NCI-H2227 (cell line): ENCODE data around the gene PXK.
"Not testable (repeated sequence)": the region's sequence is repeated elsewhere in the genome, so short reads cannot be mapped to it uniquely, and the experiment has no call there.

Experiments used
- DNase-seq: peaks from one replicate; lab custom pipeline; 2025; ENCODE audit not compliant: unreplicated experiment; lab: John Stamatoyannopoulos, UW

The PXK gene

DNA sequence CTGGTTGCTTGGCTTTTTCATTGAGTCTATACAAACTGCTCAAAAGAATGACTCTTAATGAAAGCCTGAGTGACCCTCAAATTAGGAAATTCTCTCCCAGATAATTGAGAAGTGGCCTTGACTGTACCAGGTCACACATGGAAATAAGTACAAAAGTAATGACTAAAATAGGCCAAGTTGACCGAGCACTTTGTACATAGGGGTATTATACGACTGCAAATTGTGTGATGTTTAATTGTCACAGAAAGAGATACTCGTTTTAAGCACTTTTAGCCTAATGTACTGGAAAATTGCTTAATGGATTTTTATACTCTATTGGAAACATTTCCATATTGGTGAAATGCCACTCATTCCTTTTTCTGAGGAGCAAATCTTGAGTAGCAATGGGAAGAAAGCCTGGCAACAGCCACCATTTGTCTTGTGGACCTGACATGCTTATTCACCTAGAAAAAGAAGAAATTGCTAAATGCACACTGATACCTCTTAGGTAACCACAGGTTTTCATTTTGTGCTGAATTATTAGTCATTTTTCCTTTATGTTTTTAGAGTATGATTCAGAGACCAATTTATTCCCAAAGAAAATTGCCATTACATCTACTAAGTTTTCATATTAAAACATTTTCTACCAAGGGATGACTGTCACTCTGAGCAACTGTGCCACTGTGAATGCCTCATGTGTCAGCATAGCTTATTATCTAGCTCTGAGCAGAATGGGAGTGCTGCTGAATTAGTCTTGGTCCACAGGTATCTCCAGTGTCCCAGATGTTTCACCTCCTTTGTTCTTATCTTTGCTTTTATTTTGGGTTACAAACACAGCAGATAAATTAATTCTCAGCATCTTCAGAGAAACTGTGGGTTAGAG lies 8.9 kb upstream of the PXK start:
- DNase-seq = no peak

DNA sequence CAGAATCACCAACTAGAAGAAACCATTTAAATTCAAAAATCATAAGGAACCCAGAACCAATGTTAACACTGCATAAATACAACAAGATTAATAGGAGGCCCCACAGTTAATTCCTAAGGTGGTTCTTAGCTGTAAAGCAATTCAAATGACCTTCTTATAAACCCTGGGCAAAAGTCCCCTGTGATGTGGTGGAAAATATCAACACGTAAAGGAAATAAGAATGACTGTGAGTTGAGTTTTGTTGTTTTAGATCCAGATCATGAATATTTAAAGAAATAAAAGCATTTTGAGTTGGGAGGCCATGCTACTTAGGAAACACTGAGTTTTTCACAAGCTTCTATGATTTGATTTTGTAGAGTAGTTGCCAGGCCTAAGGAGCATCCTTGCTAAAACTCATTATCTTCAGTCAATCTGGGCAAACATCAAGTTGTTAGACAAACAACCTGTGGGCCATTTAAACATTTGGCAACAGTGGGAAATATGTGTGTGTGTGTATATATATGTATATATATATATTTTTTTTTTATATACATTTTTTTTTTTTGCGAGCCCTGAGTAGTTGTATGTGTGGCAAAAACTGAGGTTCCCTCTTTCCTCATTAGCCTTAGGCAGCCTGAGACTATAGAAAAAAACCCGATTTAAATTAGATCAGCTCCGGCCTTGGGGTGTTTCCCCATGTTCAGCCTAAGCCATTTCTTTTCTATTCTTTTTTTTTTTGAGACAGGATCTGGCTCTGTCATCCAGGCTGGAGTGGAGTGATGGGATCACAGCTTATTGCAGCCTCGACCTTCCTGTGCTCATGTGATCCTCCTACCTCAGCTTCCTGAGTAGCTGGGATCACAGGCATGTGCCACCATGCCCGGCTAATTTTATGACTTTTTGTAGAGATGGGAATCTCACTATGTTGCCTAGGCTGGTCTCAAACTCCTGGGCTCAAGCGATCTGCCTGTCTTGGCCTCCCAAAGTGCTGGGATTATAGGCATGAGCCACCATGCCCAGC lies 8.0 kb upstream of the PXK start:
- no peak for DNase-seq

DNA sequence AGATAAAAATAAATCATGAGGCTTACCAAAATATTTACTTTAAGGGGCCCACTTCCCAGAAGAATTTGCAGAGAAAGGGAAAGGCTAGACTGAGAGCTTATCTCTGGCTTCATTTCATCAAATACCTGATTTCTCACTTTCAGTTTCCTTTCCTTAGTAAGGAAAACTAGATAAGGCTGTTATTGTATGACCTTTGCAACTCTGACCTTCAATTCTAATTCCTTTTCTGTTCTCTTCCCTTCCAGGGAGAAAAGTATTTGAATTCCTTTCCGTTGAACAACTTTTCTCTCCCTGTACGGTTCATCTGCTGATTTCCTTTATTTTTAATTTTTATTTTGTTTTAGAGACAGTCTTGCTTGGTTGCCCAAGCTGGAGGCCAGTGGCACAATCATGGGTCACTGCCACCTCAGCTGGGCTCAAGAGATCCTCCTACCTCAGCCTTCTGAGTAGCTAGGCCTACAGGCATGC lies 7.1 kb upstream of the PXK start:
- DNase-seq = no peak

DNA sequence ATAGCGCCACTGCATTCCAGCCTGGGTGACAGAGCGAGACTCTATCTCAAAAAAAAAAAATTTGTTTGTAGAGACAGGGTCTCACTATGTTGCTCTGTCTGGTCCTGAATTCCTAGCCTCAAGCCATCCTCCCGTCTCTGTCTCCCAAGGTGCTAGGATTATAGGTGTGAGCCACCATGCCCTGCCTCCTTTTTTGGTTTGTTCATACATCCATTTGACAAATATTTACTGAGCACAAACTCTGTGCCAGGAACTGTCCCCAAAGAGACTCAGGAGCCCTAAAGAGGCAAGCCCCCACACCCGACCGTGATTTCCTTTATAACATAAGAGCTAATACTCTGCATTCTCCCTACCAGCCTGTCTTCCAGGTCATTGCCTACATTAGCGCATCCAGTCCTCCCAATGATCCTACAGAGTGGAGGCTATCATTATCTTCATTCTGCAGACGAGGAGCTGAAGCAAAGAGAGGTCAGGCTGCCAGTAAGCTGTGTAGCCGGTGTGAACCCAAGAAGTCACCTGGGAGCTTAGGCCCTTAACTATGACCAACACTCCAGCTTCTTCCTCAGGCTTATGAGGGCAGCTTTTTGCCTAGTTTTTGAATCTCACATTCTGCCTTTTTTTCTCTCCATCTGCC lies 6.3 kb upstream of the PXK start:
- DNase-seq = peak; percentile 25

DNA sequence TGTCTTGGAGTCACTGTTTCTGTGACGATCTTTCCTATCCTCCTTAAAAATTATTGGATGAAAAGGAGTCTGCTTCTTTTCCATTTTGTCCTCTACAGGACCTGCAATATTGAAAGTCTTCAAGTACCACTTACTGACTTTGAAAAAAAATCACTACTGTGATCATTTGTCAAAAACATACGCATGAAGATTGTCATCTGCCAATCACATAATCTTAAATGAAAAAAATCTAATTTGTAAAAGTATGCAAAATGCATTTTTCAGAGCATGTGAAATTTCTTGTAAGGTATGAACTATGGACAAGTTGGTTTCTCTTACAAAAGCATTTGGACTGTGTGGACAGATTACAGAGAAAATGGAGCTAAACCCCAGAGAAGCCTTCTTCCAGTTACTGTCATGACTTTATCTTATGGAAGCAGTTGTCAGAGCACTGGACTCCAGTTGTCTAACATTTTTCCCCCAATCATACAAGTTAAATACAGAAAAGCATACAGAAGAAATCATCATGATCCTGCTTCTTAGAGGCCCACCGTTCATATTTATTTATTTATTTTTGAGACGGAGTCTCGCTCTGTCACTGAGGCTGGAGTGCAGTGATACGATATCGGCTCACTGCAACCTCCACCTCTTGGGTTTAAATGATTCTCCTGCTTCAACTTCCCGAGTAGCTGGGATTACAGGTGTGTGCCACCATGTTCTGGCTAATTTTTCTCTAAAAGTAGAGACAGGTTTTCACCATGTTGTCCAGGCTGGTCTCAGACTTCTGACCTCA lies 3.4 kb upstream of the PXK start:
- DNase-seq = no peak

DNA sequence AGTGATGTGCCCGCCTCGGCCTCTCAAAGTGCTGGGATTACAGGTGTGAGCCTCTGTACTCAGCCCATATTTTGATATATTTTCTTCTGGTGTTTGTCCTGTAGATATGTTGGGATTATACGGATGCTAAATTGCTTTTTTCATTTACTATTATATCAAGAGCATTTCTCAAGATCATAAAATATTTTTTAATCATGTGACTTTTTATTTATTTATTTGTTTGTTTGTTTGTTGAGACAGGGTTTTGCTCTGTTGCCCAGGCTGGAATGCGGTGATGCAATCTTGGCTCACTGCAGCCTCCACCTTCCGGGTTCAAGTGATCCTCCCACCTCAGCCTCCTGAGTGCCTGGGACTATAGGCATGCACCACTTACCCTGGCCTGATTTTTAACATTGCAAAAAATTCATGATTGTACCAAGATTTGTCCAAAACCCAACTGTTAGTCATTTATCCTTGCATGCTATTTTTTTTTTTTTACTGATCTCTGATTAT lies 2.7 kb upstream of the PXK start:
- no peak for DNase-seq

DNA sequence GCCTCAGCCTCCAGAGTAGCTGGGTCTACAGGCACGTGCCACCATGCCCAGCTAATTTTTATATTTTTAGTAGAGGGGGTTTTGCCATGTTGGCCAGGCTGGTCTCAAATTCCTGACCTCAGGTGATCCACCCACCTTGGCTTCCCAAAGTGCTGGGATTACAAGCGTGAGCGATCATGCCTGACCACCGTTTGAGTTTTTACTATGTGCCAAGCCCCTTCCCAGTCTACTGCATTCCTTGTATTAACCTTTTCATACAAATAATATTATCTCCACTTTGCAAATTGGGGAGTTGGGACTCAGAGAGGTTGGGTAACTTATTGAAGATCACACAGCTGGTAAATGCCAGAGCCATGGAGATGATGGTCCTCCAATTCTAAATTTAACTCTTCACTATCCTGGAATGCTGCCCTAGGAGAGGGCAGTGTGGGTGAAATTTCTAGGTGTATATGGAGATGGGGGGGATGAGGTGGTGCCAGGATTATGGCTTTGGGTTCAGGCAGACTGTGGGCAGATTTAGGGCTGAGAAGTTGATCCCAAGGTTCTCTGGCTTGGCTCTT lies 1.0 kb upstream of the PXK start:
- no peak for DNase-seq

DNA sequence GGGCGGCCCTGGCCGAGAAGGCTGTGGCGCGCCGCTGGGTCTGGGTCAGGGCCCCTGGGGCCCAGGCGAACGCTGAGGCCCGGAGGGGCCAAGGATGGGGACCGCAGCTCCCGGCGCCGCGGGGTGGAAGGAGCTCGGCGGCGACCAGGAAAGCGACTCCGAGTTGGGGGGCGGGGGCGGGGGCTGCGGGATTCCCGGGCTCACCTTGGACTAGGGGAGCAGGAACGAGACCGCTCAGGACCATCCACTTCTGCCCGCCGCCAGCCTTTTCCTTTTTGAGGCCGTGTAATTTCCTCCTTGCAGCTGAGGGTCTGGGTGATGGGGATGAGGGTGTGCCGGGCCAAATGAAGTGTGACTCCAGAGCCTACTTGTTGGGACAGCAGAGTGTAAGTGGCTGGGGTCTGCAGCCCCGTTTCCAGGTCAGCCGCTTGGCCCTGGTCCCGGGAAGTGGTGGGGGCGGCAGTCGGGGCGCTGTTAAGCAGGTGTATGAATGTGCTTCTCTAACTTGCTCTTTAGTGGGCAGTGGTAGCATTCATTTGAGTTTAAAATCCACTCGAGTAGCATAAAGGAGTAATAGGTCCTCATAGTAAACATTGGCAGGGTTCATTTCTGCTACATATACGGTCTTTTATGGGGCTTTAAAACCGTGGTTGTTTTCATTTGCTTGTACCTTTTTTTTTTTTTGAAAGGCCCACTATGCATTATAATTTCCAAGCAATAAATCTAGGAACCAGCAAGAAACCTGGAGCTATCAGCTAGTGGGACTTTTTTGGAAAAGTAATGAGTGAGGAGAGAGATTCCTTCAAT lies 717 bp downstream of the PXK start:
- DNase-seq = no peak

DNA sequence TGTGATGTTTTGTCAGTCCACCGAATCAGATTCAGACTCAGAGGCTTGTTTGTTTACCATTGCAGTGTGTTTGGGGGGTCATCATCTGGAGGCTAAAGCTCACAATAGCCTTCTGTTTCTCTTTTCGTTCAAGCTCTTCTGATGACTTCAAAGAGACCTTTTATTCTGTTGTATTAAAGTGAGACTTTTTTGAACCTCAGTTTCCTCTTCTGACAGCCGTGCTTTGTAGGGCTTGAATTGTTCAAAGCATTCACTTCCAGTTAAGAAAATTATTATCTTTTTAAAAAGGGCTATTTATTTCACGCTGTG lies 1.3 kb downstream of the PXK start:
- DNase-seq = no peak

DNA sequence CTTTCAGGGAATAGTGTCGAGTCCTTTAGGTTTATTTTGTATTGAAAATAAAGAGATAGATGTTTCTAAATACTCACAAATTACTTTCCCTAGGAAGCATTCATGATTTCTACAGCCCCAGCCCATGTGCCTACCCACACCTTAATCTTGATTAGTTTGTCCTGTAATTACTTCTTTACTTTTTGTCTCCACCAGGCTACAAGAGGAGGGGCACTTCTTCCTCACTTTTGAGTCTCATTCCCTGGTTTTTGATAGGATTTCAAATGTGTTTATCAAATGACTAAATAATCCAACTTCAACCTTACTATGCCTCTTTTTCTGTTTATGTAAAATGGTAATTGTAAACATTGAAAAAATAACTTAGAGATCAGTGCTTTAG lies 1.8 kb downstream of the PXK start:
- no peak for DNase-seq

DNA sequence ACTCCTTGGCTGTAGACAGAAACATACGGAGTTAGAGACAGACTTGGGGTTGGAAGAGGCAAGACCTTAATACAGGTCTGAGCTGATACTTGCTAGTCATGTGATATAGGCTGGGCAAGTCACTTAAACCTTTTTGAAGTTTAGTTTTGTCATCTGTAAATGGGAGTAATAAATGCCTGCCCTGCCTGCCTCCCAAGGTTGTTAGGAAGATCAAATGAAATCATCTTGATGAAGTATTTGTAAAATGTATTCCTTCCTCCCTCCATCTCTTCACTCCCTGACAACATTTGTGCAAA lies 2.9 kb downstream of the PXK start:
- no peak for DNase-seq

DNA sequence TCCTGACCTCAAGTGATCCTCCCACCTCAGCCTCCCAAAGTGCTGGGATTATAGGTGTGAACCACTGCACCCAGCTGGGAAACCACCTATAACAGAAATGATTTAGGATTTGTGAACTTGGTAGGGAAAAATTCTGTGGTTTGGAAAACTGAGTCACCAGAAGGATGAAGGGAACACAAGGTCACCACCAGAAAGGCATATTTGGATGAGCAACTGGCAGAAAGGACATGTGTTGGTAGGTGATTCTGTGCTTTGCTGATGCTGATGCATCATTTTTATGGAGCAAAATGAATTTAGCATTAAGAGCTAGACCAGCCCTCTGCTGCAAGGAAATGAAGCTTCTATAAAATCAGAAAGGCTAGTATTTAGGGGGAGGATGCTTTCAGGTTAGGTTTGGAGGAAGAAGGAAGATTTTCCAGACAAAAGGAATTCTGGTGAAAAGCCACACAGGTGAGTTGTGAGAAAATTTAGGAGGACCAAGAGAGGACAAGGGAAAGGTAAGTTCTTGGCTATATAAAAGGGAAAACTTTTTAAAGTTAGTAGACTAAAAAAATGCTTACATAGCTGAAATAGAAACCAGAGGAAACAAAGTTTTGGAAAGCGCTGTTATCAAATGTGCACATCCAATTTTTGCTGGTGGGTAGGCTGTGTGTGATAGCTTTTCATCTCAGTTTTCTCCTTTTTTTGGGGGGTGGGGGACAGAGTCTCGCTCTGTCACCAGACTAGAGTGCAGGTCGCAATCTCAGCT lies 3.6 kb downstream of the PXK start:
- no peak for DNase-seq

DNA sequence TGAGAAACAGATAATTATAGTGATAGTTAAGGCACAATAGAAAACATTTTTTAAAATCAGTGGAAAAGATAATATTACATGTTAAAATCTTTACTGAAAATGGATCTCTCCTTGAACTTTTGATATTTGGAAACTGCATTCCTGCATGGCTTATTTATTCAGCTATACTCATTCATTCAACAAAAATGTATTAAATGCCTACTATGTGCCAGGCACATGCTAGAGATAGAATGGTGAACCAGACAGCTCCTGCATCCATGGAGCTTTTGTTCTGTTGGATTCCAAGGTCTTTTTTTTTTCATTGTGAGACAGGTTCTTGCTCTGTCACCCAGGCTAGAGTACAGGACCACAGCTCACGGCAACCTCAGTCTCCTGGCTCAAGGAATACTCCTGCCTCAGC lies 4.5 kb downstream of the PXK start:
- no peak for DNase-seq

DNA sequence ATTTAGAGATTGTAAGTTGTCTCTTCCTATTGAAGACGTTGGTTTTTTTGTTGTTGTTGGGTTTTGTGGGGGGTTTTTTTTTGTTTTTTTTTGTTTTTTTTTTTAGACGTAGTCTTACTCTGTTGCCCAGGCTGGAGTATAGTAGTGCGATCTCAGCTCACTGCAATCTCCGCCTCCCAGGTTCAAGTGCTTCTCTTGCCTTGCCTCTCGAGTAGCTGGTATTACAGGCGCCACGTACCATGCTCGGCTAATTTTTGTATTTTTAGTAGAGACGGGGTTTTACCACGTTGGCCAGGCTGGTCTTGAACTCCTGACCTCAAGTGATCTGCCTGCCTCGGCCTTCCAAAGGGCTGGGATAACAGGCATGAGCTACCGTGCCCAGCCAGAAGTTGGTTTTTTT lies 6.5 kb downstream of the PXK start:
- DNase-seq = not testable (repeated sequence)

DNA sequence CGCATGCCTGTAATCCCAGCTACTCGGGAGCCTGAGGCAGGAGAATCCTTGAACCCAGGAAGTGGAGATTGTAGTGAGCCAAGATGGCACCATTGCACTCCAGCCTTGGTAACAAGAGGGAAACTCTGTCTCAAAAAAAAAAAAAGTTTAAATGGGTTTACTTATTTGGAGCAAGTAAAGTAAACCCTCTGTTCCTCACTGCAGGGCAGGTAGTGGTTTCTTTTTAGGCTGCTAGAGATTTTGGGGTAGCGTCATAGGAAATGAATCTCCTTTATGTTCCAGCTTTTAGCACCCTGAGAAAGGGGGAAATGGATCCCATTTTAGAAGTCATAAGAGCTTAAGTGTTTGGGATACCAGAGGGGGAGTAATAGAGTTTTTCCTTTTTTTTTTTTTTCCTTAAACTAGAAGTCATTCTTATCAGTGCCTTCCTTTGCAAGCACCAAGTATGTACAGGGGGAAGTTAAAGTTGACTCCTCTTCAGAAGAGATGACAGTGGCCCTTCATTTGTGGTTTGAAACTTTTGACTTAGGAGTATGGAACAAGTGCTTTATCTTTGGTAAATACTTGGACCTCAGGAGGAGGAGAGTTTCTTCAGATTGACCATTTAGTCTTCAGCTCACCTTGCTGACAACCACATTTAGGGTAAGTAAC lies 8.0 kb downstream of the PXK start:
- no peak for DNase-seq

DNA sequence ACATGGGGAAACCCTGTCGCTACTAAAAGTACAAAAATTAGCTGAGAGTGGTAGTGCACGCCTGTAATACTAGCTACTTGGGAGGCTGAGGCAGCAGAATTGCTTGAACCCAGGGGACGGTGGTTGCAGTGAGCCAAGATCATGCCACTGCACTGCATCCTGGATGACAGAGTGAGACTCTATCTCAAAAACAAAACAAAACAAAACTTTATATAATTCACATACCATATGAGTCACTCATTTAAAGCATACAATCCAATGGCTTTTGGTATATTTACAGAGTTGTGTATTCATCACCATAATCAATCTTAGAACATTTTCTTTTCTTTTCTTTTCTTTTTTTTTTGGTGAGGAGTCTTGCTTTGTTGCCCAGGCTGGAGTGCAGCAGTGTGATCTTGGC lies 8.7 kb downstream of the PXK start:
- no peak for DNase-seq

DNA sequence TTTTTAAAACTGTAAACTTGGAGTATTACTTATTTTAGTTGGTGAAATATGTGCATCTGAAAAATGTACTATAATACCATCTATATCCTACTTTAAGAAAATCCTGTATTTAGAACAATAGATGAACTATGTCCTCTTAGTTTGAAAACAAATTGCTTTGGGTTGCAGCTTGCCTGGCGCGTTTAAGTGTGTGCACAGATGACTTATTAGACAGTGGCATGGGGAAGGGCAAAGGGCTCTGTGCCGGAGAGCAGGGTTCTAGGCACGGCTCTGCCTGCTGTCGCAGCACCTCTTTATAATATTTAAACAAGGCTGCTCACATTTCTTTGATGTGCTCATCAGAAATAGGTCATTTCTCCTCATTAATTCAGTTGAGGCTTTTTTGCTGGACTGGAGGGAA lies 10.0 kb downstream of the PXK start:
- DNase-seq = no peak

DNA sequence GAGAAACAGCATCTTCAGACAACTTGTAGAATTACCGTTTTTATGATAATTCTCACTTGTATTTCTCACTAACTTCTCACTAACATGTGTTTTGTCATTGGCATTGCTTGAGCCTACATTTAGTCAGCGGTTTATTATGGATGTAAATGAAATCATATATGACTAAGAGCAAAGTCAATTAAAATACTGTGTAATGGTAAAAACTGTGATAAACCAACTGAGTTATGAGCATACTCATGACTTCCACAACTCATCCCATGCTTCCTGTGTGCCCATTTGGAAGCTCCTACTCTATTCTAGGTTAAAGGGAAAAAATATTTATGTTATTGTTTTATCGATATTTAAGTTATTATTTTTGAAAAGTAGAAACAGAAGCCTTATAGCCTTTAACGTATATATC lies 12.8 kb downstream of the PXK start:
- no peak for DNase-seq

DNA sequence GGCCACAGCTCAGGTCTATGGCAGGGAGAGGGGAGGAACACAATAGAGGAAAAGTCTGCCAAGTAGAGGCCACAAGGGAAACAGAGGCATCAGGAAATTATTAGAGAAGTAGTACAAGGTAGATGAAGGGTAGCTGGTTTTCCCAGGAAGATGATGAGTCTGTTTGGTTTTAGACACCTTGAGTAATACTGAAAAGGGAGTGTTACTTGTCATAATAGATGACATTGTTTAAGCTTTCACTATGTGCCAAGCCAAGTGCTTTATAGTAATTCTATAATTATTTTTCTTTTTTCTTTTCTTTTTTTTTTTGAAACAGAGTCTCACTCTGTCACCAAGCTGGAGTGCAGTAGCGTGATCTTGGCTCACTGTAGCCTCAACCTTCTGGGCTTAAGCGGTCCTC lies 13.7 kb downstream of the PXK start:
- DNase-seq = no peak
